ENCODE measurements around the gene TRAF4. TPM values are rescaled to one million over a fixed set of nuclear protein-coding genes. Genes with fewer than 3 reads are reported as not detected.
A peak's percentile ranks its signal among the peaks of the same experiment; 100 is the strongest.
"Not testable (repeated sequence)": the region's sequence is repeated elsewhere in the genome, so short reads cannot be mapped to it uniquely, and the experiment has no call there.

TRAF4 gene
- total RNA-seq, 1 experiment from 2014 or later, result 126 TPM

GRCh38 chr17:28733346-28733745, 10.5 kb upstream of the TRAF4 start:
- no peak for TF ChIP-seq CTCF (IDR thresholded peaks at IDR 0.05; ENCODE audit: unreplicated experiment)
- ChIA-PET POLR2A (interaction anchor here (1.8 to 18.0 kb wide), 2 partner anchors 13 kb away, joined by 6 to 1135 read pairs; partner anchors contain the start of genes RPL23A and TRAF4), CTCF (no interaction called here)
- peaks cover 6% of the 10 kb centered on the region for H3K36me3 Mint-ChIP-seq (ENCODE audit: insufficient read depth, unreplicated experiment)
- no peaks in the 10 kb centered on the region for H3K9me3 Mint-ChIP-seq (ENCODE audit: unreplicated experiment)
- intact Hi-C loops (cut with micrococcal nuclease), result no loop called here
- no peak overlapping the region for H3K4me3 Mint-ChIP-seq (ENCODE audit: unreplicated experiment)
- BruUV-seq (replicated peaks), result no TSS peak
- no peak overlapping the region for H3K27ac Mint-ChIP-seq (ENCODE audit: low read depth, unreplicated experiment)
- H3K27me3 Mint-ChIP-seq (ENCODE audit: insufficient read depth, unreplicated experiment), result no peaks in the 10 kb centered on the region
- peaks cover 11% of the 10 kb centered on the region for H3K4me1 Mint-ChIP-seq (ENCODE audit: insufficient read depth, unreplicated experiment)
- DNase-seq (ENCODE audit: unreplicated experiment), result no peak

GRCh38 chr17:28734712-28735241, 9.0 kb upstream of the TRAF4 start:
- Mint-ChIP-seq H3K9me3 (ENCODE audit: unreplicated experiment) (no peaks in the 10 kb centered on the region), H3K27ac (ENCODE audit: low read depth, unreplicated experiment) (no peak overlapping the region), H3K27me3 (ENCODE audit: insufficient read depth, unreplicated experiment) (no peaks in the 10 kb centered on the region), H3K4me1 (ENCODE audit: insufficient read depth, unreplicated experiment) (peaks cover 7% of the 10 kb centered on the region), H3K36me3 (ENCODE audit: insufficient read depth, unreplicated experiment) (peaks cover 6% of the 10 kb centered on the region), H3K4me3 (ENCODE audit: unreplicated experiment) (no peak overlapping the region)
- no peak for DNase-seq (ENCODE audit: unreplicated experiment)
- intact Hi-C loops (cut with micrococcal nuclease), result no loop called here
- ChIA-PET POLR2A (interaction anchor here (1.0 to 18.0 kb wide), 2 partner anchors 10 to 12 kb away, joined by 3 to 1135 read pairs; partner anchors contain the start of gene TRAF4), CTCF (interaction anchor here (1.1 to 2.0 kb wide), 4 partner anchors 8 to 17 kb away, joined by 3 to 7 read pairs (median 4); partner anchors contain the start of gene TLCD1)
- TF ChIP-seq CTCF (IDR thresholded peaks at IDR 0.05; ENCODE audit: unreplicated experiment), result no peak
- BruUV-seq (replicated peaks), result no TSS peak

- intact Hi-C loops (cut with micrococcal nuclease), result no loop called here
Observed at GRCh38 chr17:28735242-28735722, 8.5 kb upstream of the TRAF4 start.

GRCh38 chr17:28735913-28736769, 7.7 kb upstream of the TRAF4 start:
- H3K27me3 Mint-ChIP-seq (ENCODE audit: insufficient read depth, unreplicated experiment); intact Hi-C loops (cut with micrococcal nuclease); H3K9me3 Mint-ChIP-seq (ENCODE audit: unreplicated experiment); DNase-seq (ENCODE audit: unreplicated experiment); BruUV-seq (replicated peaks); H3K27ac Mint-ChIP-seq (ENCODE audit: low read depth, unreplicated experiment); H3K4me3 Mint-ChIP-seq (ENCODE audit: unreplicated experiment); H3K36me3 Mint-ChIP-seq (ENCODE audit: insufficient read depth, unreplicated experiment); H3K4me1 Mint-ChIP-seq (ENCODE audit: insufficient read depth, unreplicated experiment): not testable (repeated sequence)
- ChIA-PET POLR2A (interaction anchor here (0.7 to 18.0 kb wide), 3 partner anchors 11 to 216 kb away, joined by 3 to 1135 read pairs (median 3); partner anchors contain the start of genes RPL23A and TRAF4), CTCF (interaction anchor here (0.6 to 2.0 kb wide), 5 partner anchors 8 to 16 kb away, joined by 3 to 7 read pairs (median 3); partner anchors contain the start of gene TLCD1)

More at GRCh38 chr17:28735242-28735722, 8.5 kb upstream of the TRAF4 start:
- BruUV-seq (replicated peaks), result no TSS peak
- Mint-ChIP-seq H3K27me3 (ENCODE audit: insufficient read depth, unreplicated experiment) (no peaks in the 10 kb centered on the region), H3K4me1 (ENCODE audit: insufficient read depth, unreplicated experiment) (peaks cover 5% of the 10 kb centered on the region), H3K27ac (ENCODE audit: low read depth, unreplicated experiment) (no peak overlapping the region), H3K4me3 (ENCODE audit: unreplicated experiment) (no peak overlapping the region), H3K36me3 (ENCODE audit: insufficient read depth, unreplicated experiment) (peaks cover 6% of the 10 kb centered on the region), H3K9me3 (ENCODE audit: unreplicated experiment) (no peaks in the 10 kb centered on the region)
- DNase-seq (ENCODE audit: unreplicated experiment), result peak; percentile 39
- no peak for TF ChIP-seq CTCF (IDR thresholded peaks at IDR 0.05; ENCODE audit: unreplicated experiment)
- CTCF ChIA-PET, result interaction anchor here (0.6 to 2.0 kb wide), 5 partner anchors 8 to 17 kb away, joined by 3 to 7 read pairs (median 3); partner anchors contain the start of gene TLCD1
- POLR2A ChIA-PET, result interaction anchor here (0.7 to 18.0 kb wide), 4 partner anchors 10 to 217 kb away, joined by 3 to 1135 read pairs (median 3); partner anchors contain the start of genes RPL23A and TRAF4

Measured in MCF 10A (cell line).